GM18517 (cell line): ENCODE results near the gene SC5D.

Experiments
- ATAC-seq: cut with Tn5 transposase; IDR thresholded peaks from one replicate; pipeline ENCODE4 v1.9.1; 2021; ENCODE audit warnings: mild to moderate bottlenecking, moderate library complexity; ENCODE audit not compliant: unreplicated experiment

The SC5D gene, protein sequence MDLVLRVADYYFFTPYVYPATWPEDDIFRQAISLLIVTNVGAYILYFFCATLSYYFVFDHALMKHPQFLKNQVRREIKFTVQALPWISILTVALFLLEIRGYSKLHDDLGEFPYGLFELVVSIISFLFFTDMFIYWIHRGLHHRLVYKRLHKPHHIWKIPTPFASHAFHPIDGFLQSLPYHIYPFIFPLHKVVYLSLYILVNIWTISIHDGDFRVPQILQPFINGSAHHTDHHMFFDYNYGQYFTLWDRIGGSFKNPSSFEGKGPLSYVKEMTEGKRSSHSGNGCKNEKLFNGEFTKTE

DNA sequence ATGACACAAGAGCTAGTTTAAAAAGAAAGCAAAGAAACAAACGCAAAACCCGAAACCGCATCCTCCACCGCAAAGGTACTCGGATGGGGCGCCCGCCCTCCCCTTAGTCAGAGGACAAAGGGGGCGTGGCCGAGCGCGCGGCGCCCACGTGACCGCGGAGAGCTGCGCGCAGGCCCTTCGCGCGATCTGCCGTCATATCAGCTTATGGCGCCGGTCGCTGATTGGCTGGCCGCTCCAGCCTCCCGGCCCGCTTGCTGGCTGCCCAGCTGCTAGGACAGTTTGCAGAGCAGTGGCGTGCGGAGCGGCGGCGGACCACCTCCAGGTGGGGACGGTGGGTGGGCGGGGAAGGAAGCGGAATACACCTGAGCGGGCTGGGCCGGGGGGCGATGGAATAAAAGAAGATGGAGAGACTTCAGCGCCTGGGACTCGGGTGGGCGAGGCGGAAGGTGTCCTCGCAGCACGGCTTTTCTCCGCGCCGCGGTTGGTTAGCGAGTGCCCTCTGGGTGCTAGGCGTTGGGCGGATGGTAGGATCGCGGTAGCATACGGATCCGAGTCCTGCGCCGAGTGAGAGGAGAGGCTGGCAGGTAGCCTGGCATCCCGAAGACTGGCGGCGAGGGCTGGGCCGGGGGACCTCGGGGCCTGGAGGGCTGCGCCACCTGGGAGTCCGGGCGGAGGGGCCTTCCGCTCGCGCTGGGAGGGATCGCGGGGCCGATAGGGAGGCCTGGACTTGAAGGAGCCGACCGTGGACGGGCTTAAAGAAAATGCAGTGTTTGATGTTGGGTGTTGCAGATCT lies at the start of gene SC5D:
Gene SC5D, plus strand, starts transcription at position 277 of the 793 bp plus-strand sequence. CDS start 10,605 bp downstream, outside the sequence.
- peak; percentile 85 for ATAC-seq

DNA sequence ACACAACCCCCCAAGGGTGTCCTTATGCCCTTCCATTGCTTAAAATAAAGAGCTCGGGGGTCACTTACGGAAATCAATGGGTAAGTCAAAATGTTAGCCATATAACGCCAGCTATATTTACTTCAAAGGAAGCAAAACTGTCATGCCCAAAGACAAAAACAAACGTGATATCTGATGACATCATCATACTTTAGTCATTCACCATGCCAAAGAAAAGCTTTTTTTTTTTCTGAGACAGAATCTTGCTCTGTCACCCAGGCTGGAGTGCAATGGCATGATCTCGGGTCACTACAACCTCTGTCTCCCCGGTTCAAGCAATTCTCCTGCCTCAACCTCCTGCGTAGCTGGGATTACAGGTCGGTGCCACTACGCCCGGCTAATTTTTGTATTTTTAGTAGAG lies 47.7 kb upstream of the SC5D start:
- no peak for ATAC-seq

DNA sequence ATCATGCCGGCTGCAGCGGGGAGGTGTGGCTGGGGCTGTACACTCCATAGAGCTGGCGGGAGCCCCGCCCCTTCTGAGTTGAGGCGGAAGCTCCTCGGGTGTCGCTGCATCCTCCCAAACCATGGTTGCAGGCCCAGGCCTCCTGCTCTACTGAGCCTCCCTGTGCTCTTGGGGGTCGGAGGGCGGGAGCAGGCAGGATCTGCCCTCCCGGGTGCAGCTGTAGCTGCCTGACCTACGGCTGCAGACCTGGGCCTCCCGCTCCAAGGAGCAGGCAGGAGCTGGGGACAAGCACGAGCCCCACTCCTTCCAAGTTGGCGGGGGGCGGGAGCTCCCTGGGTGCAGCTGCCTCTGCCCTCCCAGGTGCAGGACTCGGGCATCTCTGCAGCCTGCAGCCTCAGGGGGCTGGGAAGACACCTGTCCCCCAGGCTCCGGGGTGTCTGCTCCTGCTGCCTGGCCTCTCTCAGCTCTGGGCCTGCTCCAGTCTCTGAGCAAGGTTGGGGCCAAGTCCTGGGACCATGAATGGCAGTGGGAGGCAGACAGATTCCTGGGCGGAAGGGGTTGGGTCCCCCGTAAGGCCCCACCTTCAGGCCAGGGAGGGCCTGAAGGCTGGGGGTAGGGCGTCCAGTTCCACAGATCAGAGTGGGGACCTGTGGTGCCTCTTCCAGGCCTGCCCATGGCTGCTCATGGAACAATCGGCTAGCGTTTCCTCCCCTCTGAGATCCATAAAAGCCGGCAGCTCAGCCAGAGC lies 46.4 kb upstream of the SC5D start:
- ATAC-seq: no peak

DNA sequence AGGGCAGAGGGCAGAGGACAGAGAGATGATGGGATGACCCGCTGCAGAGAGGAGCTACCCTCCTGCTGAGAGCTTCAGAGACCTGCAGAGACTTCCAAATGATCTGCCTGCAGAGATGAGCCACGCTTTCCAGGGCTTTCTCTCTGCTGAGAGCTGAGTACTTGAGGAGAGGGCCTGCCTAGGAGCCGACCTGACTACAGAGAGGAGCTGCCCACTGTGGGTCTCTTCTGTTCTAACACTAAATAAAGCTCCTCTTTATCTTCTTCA lies 45.9 kb upstream of the SC5D start:
- ATAC-seq: no peak

DNA sequence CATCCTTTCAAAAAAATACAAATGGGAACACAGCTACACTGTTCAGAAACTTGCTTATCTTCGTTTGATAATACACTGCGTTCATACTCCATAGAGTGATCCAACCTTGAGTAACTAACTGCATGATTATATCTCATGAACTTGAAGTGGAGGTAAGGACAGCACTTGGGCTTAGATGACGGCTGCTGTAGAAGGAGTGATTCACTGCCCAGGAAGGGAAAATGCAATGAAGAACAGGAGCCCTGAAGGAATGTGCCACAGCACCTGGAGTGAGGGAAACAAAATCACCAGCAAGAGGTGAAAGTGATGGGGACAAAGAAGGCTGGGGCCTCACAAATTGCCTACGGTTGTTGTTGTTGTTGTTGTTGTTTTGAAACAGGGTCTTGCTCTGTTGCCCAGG lies 44.1 kb upstream of the SC5D start:
- ATAC-seq: no peak

DNA sequence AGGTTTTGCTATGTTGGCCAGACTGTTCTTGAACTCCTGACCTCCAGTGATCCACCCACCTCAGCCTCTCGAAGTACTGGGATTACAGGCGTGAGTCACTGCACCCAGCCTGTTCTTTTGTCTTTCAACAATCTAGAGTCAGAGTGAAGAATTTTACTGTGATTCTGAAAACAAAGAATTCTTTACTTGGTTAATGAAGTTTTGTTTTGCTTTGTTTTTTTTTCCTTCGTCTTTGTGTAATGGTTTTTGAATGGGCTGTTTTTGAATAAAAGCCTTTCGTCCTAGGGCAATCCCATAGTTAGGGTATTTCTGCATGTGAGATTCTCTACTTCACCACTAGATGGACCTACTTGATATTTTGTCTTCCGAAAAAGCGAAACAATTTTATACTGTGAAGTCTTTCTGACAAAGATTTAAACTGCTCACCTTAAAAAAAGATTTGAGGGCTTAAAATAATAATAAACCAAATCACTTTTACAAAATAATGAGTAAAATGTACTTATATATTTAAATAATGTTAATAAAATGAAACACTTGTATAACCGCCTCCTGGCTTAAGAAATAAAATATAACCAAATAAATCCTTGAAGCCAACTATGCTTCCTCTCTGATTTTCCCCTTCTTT lies 43.4 kb upstream of the SC5D start:
- ATAC-seq: no peak

DNA sequence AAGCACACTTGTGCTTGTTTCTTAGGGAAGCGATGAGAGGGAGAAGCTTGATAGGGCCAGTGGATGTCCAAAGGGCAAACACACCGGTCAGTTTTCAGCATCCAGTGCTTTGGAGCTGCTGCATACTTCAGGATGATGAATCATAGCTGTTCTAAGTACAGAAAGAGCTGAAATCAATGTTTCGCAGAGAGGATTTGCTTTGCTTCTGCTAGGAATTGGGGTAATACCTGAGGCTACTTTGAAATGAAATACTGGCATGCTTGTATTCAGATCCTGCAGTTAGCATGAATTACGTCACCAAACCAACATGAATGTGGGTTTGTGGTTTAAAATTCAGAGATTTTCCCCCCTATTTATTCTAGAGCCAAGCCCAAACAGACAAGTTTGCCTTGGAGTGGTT lies 41.7 kb upstream of the SC5D start:
- ATAC-seq: no peak

DNA sequence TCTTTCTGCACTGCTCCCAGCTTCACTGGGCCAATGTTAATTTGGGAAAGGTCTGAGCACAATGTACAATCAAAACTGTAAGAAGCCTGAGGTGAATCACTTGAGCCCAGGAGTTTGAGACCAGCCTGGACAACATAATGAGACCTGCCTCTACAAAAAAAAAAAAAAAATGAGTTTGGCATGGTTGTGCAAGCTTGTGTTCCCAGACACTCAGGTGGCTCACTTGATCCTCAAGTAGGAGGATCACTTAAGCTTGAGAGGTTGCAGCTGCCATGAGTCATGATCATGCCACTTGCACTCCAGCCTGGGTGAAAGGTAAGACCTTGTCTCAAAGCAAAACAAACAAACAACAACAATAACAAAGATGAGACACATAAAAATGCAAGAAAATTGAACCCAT lies 38.6 kb upstream of the SC5D start:
- ATAC-seq: no peak

DNA sequence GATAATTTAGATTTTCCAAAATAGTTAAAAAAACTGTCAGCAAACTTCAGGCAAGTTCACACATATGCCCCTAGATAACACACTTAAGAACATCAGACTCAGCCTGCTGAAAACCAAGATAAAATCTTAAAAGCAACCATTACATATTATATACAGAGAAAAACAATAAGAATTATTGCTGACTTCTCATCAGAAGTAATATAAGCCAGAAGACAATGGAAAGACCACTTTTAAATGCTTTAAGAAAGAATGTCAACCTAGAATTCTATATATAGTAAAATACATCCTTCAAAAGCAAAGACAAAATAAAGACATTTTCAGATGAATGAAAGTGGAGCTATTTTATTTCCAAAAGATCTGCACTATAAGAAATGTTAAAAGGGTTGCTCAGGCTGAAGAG lies 37.8 kb upstream of the SC5D start:
- ATAC-seq: no peak

DNA sequence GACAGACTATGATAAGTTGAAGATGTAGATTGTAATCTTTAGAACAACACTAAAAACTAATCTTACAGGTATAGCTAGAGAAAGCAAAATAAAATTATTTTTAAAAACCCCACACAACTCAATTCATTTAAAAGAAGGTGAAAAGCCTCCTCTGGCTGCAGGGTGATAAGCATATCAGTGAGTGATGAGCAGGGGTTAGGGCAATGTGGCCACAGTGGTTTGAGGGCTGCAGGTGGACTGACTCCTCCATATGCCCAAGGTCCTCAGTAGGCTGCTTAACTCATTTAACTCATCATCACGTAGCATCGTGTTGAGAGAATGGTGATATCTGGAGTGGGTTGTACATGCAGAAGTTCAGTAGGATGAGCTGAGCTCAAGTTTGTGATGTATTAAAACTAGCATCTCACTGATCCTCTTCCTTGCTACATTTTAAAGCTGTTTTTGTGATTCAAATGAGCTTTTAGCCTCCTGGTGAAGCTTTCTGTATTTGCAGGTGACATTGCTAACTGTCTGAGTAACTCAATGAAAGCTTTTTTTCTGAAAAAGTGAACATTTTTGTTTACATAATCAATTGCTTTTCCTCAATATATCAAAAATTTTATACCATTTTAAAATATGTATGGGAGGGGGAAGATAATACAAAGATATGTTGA lies 37.0 kb upstream of the SC5D start:
- ATAC-seq: no peak

DNA sequence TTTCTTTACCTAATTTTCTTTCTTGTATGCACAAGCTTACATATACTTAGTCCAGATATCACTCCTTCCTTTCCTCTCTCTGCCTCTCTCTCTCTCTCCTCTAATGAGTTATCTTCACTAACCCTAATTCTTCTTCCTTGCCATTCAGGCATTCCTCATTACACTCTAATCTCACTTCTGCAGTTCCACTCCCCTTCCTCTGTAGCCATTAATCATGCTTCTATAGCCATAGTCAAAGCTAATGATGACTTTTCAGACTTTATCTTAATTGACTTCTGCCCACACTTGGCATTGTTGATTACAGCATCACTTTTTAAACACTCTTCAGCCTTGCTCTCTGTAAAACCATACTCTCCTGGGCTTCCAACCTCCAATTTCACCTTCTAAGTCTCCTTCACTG lies 35.3 kb upstream of the SC5D start:
- no peak for ATAC-seq

DNA sequence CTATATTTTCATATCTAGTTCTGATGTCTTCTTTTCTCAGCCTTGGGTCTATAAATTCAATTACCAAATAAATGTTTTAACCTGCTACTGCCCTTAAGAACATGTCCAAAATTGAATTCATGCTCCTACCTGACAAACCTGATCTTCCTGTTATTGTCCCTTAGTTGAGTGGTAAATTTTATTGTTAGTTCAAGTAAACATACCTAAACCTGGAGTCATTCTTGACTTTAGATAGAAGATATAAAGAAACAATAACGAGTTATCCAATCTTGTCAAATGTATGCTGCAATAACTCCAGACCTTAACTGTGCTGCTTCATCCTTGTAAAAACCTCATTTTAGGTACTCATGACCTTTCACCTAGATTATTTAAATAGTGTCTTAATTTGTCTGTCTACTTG lies 34.6 kb upstream of the SC5D start:
- ATAC-seq: no peak

DNA sequence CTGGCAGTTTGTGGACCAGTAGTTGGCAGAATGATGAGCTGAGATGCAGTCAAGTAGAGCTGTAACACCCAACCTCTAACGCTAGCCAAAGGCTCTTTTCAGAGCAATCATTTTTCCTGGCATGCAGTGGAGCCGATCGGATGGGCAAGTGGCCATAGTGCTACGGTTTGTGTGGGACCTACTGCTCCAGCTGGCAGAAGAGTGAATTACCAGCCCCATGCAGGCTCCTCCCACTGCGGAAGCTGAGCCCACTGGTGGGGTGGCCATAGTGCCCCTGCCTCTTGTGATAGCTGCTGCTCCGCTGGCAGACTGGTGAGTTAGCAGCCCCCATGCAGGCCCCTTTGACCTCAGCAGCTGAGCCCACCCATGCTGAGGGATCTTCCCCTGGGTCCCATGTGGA lies 27.0 kb upstream of the SC5D start:
- no peak for ATAC-seq

DNA sequence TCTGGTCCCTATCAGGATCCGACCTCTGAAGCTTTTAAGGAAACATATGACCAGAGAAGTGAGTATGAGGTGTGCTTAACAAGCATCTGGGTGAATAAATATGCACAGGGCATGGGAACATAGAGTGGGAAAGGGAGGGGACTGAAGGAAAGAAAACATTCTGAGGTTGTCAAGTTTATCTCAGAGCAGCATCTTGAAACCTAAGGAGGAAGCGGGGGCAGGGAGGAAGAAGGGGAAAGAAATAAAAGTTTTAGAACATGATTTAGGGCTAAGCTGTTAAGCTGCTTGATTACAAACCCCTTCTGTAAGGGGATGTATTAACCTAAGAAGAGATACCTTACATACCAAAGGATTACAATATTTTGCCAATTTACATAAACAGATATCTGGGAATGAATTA lies 24.0 kb upstream of the SC5D start:
- no peak for ATAC-seq

DNA sequence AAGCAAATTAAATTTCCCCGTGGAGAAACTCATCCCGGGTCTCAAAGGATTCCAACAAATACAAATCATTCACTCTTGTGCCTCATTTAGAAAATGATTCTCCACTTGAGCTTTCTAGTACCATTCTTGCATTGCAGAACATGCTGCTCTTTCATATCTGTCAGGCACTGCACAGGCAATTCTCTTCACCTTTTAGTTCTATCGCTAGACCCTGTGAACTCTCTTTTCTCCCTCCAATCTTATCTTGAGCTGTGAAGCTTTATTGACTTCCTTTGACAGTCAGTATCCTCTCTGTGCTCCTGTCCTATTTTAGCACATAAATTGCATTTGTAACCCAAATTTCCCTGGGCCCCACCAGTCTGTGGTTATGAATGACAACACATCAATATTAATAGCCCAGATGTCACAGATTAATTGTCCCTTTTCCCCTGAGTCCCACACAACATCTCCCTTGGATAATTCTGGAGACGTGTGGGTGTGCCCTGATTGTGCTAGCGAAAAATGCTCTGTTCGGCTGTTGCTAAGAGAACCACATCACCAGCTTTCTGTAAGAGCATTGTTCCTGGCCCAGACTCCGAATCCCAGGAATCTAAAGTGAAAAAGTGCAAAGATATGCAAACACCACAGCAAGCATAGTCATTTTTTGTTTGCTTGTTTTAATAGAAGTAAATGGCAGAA lies 22.4 kb upstream of the SC5D start:
- ATAC-seq: no peak

DNA sequence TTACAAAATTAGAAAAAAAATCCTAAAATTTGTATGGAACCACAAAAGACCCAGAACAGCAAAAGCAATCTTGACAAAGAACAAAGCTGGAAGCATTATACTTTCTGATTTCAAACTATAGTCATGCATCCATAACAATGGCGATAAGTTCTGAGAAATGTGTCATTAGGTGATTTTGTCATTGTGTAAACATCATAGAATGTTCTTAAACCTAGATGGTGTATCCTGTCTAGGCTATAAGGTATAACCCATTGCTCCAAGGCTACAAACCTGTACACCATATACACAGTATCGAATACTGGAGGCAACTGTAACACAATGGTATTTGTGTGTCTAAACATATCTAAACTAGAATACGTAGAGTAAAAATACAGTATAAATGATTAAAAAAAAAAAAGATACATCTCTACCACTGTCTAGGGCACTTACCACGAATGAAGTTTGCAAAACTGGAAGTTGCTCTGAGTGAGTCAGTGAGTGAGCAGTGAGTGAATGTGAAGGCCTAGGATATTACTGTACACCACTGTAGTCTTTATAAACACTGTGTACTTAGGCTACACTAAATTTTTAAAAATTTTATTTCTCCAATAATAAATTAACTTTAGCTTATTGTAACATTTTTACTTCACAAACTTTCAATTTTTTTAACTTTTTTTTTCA lies 18.1 kb upstream of the SC5D start:
- no peak for ATAC-seq

DNA sequence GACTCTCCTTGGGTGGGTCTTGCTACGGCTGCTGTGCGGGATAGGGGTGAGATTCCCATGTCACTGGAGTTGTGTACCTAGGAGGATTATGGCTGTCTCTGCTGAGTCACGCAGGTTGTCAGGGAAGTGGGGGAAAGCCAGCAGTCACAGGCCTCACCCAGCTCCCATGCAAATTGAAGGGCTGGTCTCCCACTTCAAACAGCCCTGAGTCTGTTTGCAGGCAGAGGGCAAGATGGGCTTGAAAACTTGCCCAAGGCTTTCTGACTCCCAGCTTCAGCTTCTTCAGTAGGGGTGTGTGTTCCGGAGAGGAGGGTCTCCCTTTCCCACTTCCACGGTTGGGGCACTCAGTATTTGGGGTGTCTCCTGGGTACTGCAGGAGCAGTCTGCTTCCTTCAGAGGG lies 10.9 kb upstream of the SC5D start:
- no peak for ATAC-seq

DNA sequence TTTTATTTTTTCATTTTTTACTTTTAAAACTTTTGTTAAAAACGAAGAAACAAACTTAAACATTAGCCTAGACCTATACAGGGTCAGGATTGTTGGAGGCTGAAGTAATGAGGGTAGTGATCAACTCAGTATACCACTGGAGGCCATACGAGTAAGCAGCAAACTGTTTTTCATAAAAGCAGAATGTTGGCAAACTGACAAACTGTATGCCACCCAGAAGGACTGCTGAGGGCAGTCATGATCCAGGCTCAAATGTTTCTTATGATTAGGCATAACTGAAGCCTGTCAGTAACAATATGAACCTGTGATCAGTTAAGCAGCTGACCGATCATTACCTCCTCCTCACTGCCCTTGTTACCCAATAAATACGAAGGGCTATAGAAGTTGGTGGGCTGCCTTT lies 10.2 kb upstream of the SC5D start:
- no peak for ATAC-seq

DNA sequence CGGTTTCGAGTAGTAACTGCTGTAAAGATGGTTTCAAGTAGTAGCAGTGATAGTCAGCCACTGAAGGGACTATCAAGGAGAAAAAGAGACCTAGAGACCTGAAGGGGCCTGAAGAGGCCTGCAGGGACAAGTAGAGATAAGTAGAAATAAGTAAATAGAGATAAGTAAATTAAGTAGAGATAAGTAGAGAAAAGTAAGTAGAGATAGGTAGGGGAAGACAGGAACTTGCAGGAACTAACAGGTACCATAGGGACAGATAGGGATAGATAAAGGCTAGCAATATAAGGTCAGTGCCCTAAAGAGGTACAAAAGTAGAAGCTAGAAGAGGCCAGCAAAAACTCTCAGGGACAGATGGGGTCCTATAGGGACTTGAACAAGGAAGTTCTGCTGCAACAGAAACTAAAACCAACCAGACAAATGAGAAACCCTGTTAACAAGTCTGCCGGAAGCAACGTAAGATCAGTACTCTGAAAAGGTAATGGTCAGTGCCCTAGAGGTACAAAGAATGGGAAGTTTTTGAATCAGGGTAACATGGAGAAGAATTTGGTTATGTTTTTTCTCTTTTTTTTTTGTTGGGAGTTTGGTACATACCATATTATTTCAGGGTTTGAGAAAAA lies 9.6 kb upstream of the SC5D start:
- peak; percentile 93 for ATAC-seq

DNA sequence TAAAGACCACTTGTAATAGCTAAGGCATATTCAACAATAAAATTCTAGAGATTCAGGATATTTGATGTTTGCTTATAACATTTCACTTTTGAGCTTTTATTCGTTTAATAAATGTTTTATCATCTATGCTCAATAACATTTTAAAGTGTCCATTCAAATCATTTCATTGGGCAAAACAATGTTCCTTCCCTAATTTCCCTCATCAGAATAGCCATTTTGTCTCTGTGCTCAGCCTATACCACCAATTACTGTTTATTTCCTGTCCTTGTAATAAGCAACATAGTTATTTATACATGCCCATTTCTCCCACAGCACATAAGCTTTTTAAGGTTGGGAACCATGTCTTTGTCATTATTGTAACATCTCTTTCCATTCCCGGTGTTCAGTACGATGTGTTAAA lies 1.3 kb upstream of the SC5D start:
- ATAC-seq: no peak
